BE2C (cell line): ENCODE data around the gene NPC1L1.
"Not testable (repeated sequence)": the region's sequence is repeated elsewhere in the genome, so short reads cannot be mapped to it uniquely, and the experiment has no call there.

Experiments
- DNase-seq: peaks from one replicate; pipeline ENCODE4 v3.0.0-alpha.2; 2020
- H3K27me3 ChIP-seq: fragments of 250-450 bp; sonication (Bioruptor Pico); 2 replicates; pipeline ENCODE4 v1.5.1; 2020; ENCODE audit warnings: mild to moderate bottlenecking
- H3K36me3 ChIP-seq: fragments of 250-450 bp; sonication (Bioruptor Pico); 2 replicates; pipeline ENCODE4 v1.5.1; 2020; ENCODE audit warnings: mild to moderate bottlenecking
- H3K4me1 ChIP-seq: fragments of 250-450 bp; sonication (Bioruptor Pico); 2 replicates; pipeline ENCODE4 v1.5.1; 2020
- H3K4me3 ChIP-seq: 2 replicates; pipeline ENCODE4 v1.5.1; 2011; ENCODE audit warnings: low read depth, low read length
- H3K9me3 ChIP-seq: fragments of 250-450 bp; sonication (Bioruptor Pico); 2 replicates; pipeline ENCODE4 v1.5.1; 2020
- TF ChIP-seq, protein P1 (sequence below): IDR thresholded peaks from 2 replicates; pipeline ENCODE4 v1.5.1; 2012; ENCODE audit warnings: mild to moderate bottlenecking, low read depth, low read length

Gene NPC1L1

DNA sequence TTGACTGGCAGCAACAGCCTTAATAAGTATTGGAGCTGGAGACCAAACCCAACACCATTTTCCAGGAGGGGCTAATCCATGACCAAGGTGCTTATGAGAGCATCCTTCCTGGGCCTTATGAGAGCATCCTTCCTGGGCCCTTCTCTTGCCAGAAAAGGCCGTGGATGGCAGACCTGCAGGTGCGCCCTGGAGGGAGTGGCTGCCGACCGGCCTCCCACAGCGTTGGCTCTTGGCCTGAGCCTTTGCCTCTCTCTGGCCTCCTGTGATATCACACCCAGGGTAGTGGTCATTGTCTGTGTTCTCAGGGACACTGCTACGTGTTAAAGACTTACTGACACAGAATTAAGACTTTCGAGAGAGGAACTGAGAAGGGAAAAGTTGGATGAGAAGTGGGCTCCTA, 28.4 kb downstream of the NPC1L1 start:
- DNase-seq = no peak
- H3K36me3 ChIP-seq = no peaks in the 10 kb centered on the region

DNA sequence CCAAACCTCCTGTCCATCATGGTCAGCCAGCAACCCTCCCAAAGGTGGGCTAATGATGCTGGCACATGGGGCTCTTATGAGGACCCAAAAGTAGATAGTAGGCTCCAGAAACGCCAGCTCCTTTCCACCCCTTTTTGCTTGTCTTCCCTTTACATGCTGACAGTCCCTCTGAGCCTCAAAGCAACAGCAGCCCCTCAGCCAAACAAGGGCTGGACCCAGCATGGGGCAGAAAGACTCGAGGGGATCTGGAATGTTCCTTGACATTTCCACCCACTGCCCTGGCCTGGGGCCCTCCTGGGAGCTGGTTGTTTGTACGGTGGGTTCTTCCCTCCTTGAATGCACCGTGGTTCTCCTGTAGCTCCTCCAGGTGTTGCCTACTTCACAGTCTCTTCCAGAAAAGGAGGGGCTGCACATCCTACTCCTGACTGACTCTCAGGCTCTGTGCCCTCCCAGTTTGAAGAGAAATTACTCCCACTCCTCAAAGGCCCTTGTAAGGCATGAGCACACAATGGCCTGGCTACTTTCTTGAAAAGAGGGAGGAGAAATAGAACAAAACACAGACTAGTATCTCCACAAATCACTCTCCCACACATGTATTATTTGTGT, 29.2 kb downstream of the NPC1L1 start:
- no peak for DNase-seq

More for the DNA sequence above, 28.4 kb downstream of the NPC1L1 start:
- H3K4me3 ChIP-seq = no peak overlapping the region
- H3K9me3 ChIP-seq = no peaks in the 10 kb centered on the region
- H3K27me3 ChIP-seq = no peaks in the 10 kb centered on the region
- TF ChIP-seq, protein P1, sequence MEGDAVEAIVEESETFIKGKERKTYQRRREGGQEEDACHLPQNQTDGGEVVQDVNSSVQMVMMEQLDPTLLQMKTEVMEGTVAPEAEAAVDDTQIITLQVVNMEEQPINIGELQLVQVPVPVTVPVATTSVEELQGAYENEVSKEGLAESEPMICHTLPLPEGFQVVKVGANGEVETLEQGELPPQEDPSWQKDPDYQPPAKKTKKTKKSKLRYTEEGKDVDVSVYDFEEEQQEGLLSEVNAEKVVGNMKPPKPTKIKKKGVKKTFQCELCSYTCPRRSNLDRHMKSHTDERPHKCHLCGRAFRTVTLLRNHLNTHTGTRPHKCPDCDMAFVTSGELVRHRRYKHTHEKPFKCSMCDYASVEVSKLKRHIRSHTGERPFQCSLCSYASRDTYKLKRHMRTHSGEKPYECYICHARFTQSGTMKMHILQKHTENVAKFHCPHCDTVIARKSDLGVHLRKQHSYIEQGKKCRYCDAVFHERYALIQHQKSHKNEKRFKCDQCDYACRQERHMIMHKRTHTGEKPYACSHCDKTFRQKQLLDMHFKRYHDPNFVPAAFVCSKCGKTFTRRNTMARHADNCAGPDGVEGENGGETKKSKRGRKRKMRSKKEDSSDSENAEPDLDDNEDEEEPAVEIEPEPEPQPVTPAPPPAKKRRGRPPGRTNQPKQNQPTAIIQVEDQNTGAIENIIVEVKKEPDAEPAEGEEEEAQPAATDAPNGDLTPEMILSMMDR = no peak
- H3K4me1 ChIP-seq = no peaks in the 10 kb centered on the region

GRCh38 chr7:44511236-44511635, 29.9 kb downstream of the NPC1L1 start:
- no peak for DNase-seq
- H3K4me3 ChIP-seq = no peak overlapping the region
- peaks cover 4% of the 10 kb centered on the region; the same call in 1 of the 2 replicates for H3K27me3 ChIP-seq
- no peaks in the 10 kb centered on the region for H3K4me1 ChIP-seq
- H3K9me3 ChIP-seq = no peaks in the 10 kb centered on the region
- TF ChIP-seq, protein P1 = no peak
- H3K36me3 ChIP-seq = no peaks in the 10 kb centered on the region

More for the DNA sequence above, 29.2 kb downstream of the NPC1L1 start:
- Histone ChIP-seq H3K4me3 (no peak overlapping the region), H3K27me3 (peaks cover 1% of the 10 kb centered on the region; the same call in 1 of the 2 replicates), H3K36me3 (no peaks in the 10 kb centered on the region), H3K9me3 (no peaks in the 10 kb centered on the region), H3K4me1 (no peaks in the 10 kb centered on the region)
- TF ChIP-seq, protein P1 = no peak

DNA sequence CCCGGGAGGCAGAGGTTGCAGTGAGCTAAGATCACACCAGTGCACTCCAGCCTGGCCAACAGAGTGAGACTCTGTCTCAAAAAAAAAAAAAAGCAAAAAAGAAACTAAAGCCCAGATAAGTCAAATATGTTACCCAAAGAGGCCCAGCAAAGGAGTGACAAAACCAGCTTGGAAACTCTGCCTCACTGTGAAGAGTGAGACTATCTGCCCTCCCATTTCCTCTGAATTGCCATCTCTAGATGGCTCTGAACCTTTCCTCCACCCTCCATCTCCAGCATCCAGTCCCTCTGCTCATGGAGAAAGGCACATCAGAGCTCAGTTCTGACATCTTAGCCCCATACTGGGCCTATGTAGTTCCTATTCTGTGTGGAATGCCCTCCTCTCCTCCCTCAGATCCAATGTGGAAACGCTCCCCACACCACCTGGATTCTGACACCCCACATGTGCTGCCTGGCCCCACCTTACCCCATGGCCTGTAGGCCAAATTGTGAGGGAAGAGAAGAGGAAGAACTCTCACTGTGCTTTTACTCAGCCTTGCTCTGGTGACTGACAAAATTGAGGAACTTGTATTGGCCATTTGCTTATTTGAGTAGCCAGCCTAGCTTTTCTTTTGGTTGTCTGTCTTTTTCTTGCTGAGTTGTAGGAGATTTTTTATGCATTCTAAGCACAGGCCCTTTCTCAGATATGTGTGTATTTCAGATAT, 32.7 kb downstream of the NPC1L1 start:
- Histone ChIP-seq H3K27me3 (peaks cover 4% of the 10 kb centered on the region; the same call in 1 of the 2 replicates), H3K36me3 (no peaks in the 10 kb centered on the region), H3K9me3 (no peaks in the 10 kb centered on the region), H3K4me3 (no peak overlapping the region), H3K4me1 (no peaks in the 10 kb centered on the region)
- no peak for DNase-seq
- TF ChIP-seq, protein P1 = no peak

DNA sequence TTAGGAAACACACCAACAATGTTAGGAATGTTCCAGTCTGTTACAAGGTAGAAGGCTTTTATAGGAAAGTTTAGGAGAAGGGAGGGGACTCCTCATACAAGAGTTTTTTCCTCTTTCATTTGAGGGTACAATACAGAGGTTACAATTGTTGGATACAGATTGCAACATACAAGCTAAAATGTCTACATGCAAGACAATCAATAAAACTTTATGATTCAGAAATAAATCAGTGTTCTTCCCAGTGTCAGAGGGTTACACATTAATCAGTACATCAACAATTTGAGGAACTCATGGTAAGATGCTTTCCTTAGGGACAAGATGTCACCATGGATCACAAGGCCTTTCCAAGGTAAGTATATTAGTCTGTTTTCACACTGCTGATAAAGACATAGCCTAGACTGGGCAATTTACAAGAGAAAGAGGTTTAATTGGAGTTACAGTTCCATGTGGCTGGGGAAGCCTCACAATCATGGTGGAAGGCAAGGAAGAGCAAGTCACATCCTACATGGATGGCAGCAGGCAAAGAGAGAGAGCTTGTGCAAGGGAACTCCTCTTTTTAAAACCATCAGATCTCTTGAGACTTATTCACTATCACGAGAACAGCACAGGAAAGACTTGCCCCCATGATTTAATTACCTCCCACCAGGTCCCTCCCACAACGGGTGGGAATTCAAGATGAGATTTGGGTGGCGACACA, 34.4 kb downstream of the NPC1L1 start:
- not testable (repeated sequence) for H3K9me3 ChIP-seq, H3K27me3 ChIP-seq, DNase-seq

DNA sequence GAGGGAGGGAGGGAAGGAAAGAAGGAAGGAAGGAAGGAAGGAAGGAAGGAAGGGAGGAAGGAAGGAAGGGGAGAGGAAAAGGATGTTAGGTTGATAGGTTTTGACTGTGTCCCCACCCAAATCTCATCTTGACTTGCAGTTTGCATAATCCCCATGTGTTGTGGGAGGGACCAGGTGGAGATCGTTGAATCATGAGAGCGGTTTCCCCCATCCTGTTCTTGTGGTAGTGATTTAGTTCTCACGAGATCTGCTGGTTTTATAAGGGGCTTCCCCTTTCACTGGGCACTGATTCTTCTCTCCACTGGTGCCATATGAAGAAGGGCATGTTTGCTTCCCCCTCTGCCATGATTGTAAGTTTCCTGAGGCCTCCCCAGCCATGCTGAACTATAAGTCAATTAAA, 35.5 kb downstream of the NPC1L1 start:
- TF ChIP-seq, protein P1 = no peak
- Histone ChIP-seq H3K9me3 (no peaks in the 10 kb centered on the region), H3K27me3 (peaks cover 9% of the 10 kb centered on the region), H3K4me3 (no peak overlapping the region), H3K36me3 (no peaks in the 10 kb centered on the region), H3K4me1 (no peaks in the 10 kb centered on the region)
- DNase-seq = no peak

More for the DNA sequence above, 34.4 kb downstream of the NPC1L1 start:
- not testable (repeated sequence) for H3K4me3 ChIP-seq, H3K36me3 ChIP-seq, H3K4me1 ChIP-seq
